ENCODE data around the gene UBA6.

The UBA6 gene

GRCh38 chr4:67700116-67700737 is 728 bp downstream of the UBA6 start:
- peak overlapping the region; percentile 94 for H3K4me3 ChIP-seq (ENCODE audit: low read depth, low read length)
- no peak for TF ChIP-seq CTCF (IDR thresholded peaks at IDR 0.05; ENCODE audit: low read depth, low read length)

GRCh38 chr4:67699603-67700002 is 1.4 kb downstream of the UBA6 start:
- no peak for TF ChIP-seq CTCF (IDR thresholded peaks at IDR 0.05; ENCODE audit: low read depth, low read length)
- peak overlapping the region; percentile 94 for H3K4me3 ChIP-seq (ENCODE audit: low read depth, low read length)

GRCh38 chr4:67697860-67698687 is 2.9 kb downstream of the UBA6 start:
- no peak overlapping the region for H3K4me3 ChIP-seq (ENCODE audit: low read depth, low read length)
- no peak for TF ChIP-seq CTCF (IDR thresholded peaks at IDR 0.05; ENCODE audit: low read depth, low read length)

GRCh38 chr4:67696061-67696460 is 4.9 kb downstream of the UBA6 start:
- TF ChIP-seq CTCF (IDR thresholded peaks at IDR 0.05; ENCODE audit: low read depth, low read length), result no peak
- no peak overlapping the region for H3K4me3 ChIP-seq (ENCODE audit: low read depth, low read length)

- no peak for TF ChIP-seq CTCF (IDR thresholded peaks at IDR 0.05; ENCODE audit: low read depth, low read length)
- no peak overlapping the region for H3K4me3 ChIP-seq (ENCODE audit: low read depth, low read length)
Measured at GRCh38 chr4:67694662-67695061, 6.3 kb downstream of the UBA6 start.

- no peak for TF ChIP-seq CTCF (IDR thresholded peaks at IDR 0.05; ENCODE audit: low read depth, low read length)
- H3K4me3 ChIP-seq (ENCODE audit: low read depth, low read length), result no peak overlapping the region
Measured at GRCh38 chr4:67691328-67691727, 9.6 kb downstream of the UBA6 start.

- no peak for TF ChIP-seq CTCF (IDR thresholded peaks at IDR 0.05; ENCODE audit: low read depth, low read length)
- peak overlapping the region; percentile 25; the same call in 1 of the 2 replicates for H3K4me3 ChIP-seq (ENCODE audit: low read depth, low read length)
Measured at GRCh38 chr4:67687636-67688035, 13.3 kb downstream of the UBA6 start.
